H9 (cell line): ENCODE results near the gene PLXNA2. TPM values are rescaled to one million over a fixed set of nuclear protein-coding genes. Genes with fewer than 3 reads are reported as not detected.

ENCODE experiments used
- DNase-seq: peaks from one replicate; pipeline ENCODE4 v3.0.0-alpha.2; 2017
- H2AFZ ChIP-seq: one replicate; pipeline ENCODE4 v1.6.1; 2013; ENCODE audit warnings: mild to moderate bottlenecking, low read length, control low read depth, moderate library complexity
- H2AK5ac ChIP-seq: 2 replicates; pipeline ENCODE4 v1.6.1; 2013; ENCODE audit warnings: low read length, control low read depth, mixed read lengths; ENCODE audit not compliant: insufficient read length
- H2BK120ac ChIP-seq: one replicate; pipeline ENCODE4 v1.6.1; 2013; ENCODE audit warnings: low read depth, mild to moderate bottlenecking, low read length, control low read depth, inconsistent platforms; ENCODE audit not compliant: poor library complexity, severe bottlenecking
- H2BK12ac ChIP-seq: 2 replicates; pipeline ENCODE4 v1.6.1; 2013; ENCODE audit warnings: low read length, control low read depth, mixed read lengths, low read depth; ENCODE audit not compliant: insufficient read length
- H2BK15ac ChIP-seq: 2 replicates; pipeline ENCODE4 v1.6.1; 2013; ENCODE audit warnings: low read depth, low read length, control low read depth
- H2BK20ac ChIP-seq: one replicate; pipeline ENCODE4 v1.6.1; 2013; ENCODE audit warnings: low read depth, mild to moderate bottlenecking, low read length, control low read depth, inconsistent platforms; ENCODE audit not compliant: poor library complexity, severe bottlenecking
- H2BK5ac ChIP-seq: 2 replicates; pipeline ENCODE4 v1.6.1; 2013; ENCODE audit warnings: low read length, control low read depth, mixed read lengths; ENCODE audit not compliant: insufficient read length
- H3K14ac ChIP-seq: 2 replicates; pipeline ENCODE4 v1.6.1; 2013; ENCODE audit warnings: low read length, control low read depth; ENCODE audit not compliant: insufficient read depth
- H3K18ac ChIP-seq: 2 replicates; pipeline ENCODE4 v1.6.1; 2013; ENCODE audit warnings: low read depth, mild to moderate bottlenecking, mixed read lengths, low read length, control low read depth; ENCODE audit not compliant: insufficient read length
- H3K23ac ChIP-seq: 2 replicates; pipeline ENCODE4 v1.6.1; 2013; ENCODE audit warnings: low read length, control low read depth, mixed read lengths, low read depth; ENCODE audit not compliant: insufficient read length
- H3K23me2 ChIP-seq: 2 replicates; pipeline ENCODE4 v1.6.1; 2013; ENCODE audit warnings: low read depth, mild to moderate bottlenecking, mixed read lengths, low read length, control low read depth; ENCODE audit not compliant: insufficient read length, poor library complexity, severe bottlenecking
- H3K27ac ChIP-seq: 2 replicates; pipeline ENCODE4 v1.5.1; 2013; ENCODE audit warnings: low read length, control low read depth, mixed read lengths, low read depth; ENCODE audit not compliant: insufficient read length
- H3K27me3 ChIP-seq: 2 replicates; pipeline ENCODE4 v1.6.1; 2013; ENCODE audit warnings: low read length, control low read depth, inconsistent platforms; ENCODE audit not compliant: insufficient read depth
- H3K4ac ChIP-seq: 2 replicates; pipeline ENCODE4 v1.6.1; 2013; ENCODE audit warnings: low read depth, mild to moderate bottlenecking, control low read depth, inconsistent platforms, low read length, moderate library complexity
- H3K4me1 ChIP-seq: 2 replicates; pipeline ENCODE4 v1.6.1; 2013; ENCODE audit warnings: low read length, control low read depth, inconsistent platforms; ENCODE audit not compliant: insufficient read depth
- H3K4me2 ChIP-seq: 2 replicates; pipeline ENCODE4 v1.6.1; 2013; ENCODE audit warnings: low read length, control low read depth, mixed read lengths; ENCODE audit not compliant: insufficient read length, insufficient read depth
- H3K56ac ChIP-seq: 2 replicates; pipeline ENCODE4 v1.6.1; 2013; ENCODE audit warnings: low read depth, mild to moderate bottlenecking, mixed read lengths, low read length, control low read depth; ENCODE audit not compliant: insufficient read length
- H3K79me1 ChIP-seq: 2 replicates; pipeline ENCODE4 v1.6.1; 2013; ENCODE audit warnings: low read depth, mild to moderate bottlenecking, moderate library complexity, low read length, control low read depth, inconsistent platforms; ENCODE audit not compliant: insufficient read depth, poor library complexity, severe bottlenecking
- H3K79me2 ChIP-seq: 2 replicates; pipeline ENCODE4 v1.6.1; 2013; ENCODE audit warnings: low read length, control low read depth, inconsistent platforms; ENCODE audit not compliant: insufficient read depth
- H3K9ac ChIP-seq: 2 replicates; pipeline ENCODE4 v1.6.1; 2013; ENCODE audit warnings: low read length, control low read depth, mixed read lengths; ENCODE audit not compliant: insufficient read length; ENCODE audit errors: extremely low read depth
- H3K9me3 ChIP-seq: one replicate; pipeline ENCODE4 v1.6.1; 2013; ENCODE audit warnings: low read depth, low read length, inconsistent platforms; ENCODE audit not compliant: control insufficient read depth
- H3T11ph ChIP-seq: one replicate; pipeline ENCODE4 v1.6.1; 2013; ENCODE audit warnings: mild to moderate bottlenecking, low read length, control low read depth, inconsistent platforms
- H4K20me1 ChIP-seq: one replicate; pipeline ENCODE4 v1.6.1; 2013; ENCODE audit not compliant: control insufficient read depth, insufficient read length, insufficient read depth
- H4K5ac ChIP-seq: 2 replicates; pipeline ENCODE4 v1.6.1; 2013; ENCODE audit warnings: low read depth, mild to moderate bottlenecking, mixed read lengths, low read length, control low read depth; ENCODE audit not compliant: insufficient read length
- H4K8ac ChIP-seq: replicated peaks from 2 replicates; pipeline ENCODE4 v1.6.1; 2013; ENCODE audit warnings: low read length, control low read depth, mixed read lengths, low read depth; ENCODE audit not compliant: insufficient read length
- H4K91ac ChIP-seq: 2 replicates; pipeline ENCODE4 v1.6.1; 2013; ENCODE audit warnings: low read depth, mild to moderate bottlenecking, moderate library complexity, mixed read lengths, low read length, control low read depth; ENCODE audit not compliant: insufficient read length
- H3K27ac Mint-ChIP-seq, 3 experiments: 2 replicates in 2 of 3; 3 replicates in 1 of 3; pipeline ENCODE4 v1.8.0; 2020 to 2021; ENCODE audit warnings: mixed read lengths in 3 of 3, mild to moderate bottlenecking in 1 of 3, moderate library complexity in 1 of 3
- H3K27me3 Mint-ChIP-seq: 2 replicates; pipeline ENCODE4 v1.8.0; 2021; ENCODE audit warnings: low read depth, mild to moderate bottlenecking, moderate library complexity, mixed read lengths
- H3K36me3 Mint-ChIP-seq, 3 experiments: 2 replicates in 2 of 3; 3 replicates in 1 of 3; pipeline ENCODE4 v1.8.0; 2020 to 2021; ENCODE audit warnings: low read depth in 3 of 3, mixed read lengths in 3 of 3; ENCODE audit not compliant: insufficient read depth in 1 of 3
- H3K4me1 Mint-ChIP-seq, 2 experiments: 2 replicates each; pipeline ENCODE4 v1.8.0; 2020; ENCODE audit warnings: mixed read lengths in 2 of 2
- H3K4me3 Mint-ChIP-seq, 2 experiments: 2 replicates in 1 of 2; 3 replicates in 1 of 2; pipeline ENCODE4 v1.8.0; 2020 to 2021; ENCODE audit warnings: mild to moderate bottlenecking in 2 of 2, mixed read lengths in 2 of 2, moderate library complexity in 1 of 2
- H3K9me3 Mint-ChIP-seq, 2 experiments: 2 replicates in 1 of 2; 3 replicates in 1 of 2; pipeline ENCODE4 v1.8.0; 2020; ENCODE audit warnings: mild to moderate bottlenecking in 2 of 2, mixed read lengths in 2 of 2, moderate library complexity in 1 of 2
- CTCF ChIP-seq: fragments of 200-600 bp; sonication (generic); conservative IDR thresholded peaks from 3 replicates; pipeline ENCODE4 v1.8.0; 2021; ENCODE audit warnings: antibody characterized with exemption, mild to moderate bottlenecking
- WGBS: extraction: QIAGEN DNeasy Blood & Tissue Kit; methylation state at CpG from one replicate; pipeline ENCODE4 v1.1.7; 2013; ENCODE audit warnings: missing lambda C conversion rate, low lambda C conversion rate, mixed read lengths; ENCODE audit not compliant: insufficient read length; ENCODE audit errors: extremely low coverage; 5-methylcytosine and 5-hydroxymethylcytosine counted together
- total RNA-seq: library from RNA; stranded (reverse); gene quantifications from 2 replicates; pipeline ENCODE4 v1.2.1, GENCODE V29; 2021

PLXNA2 gene
- total RNA-seq, 1 experiment from 2014 or later, result 0.57 TPM

- H3K27ac Mint-ChIP-seq, result no peak overlapping the region
- Histone ChIP-seq H3K4me1 (peaks cover 7% of the 10 kb centered on the region; the same call in 1 of the 2 replicates), H2BK15ac (no peak overlapping the region), H4K5ac (no peak overlapping the region), H3K4ac (no peak overlapping the region), H3K14ac (no peak overlapping the region), H4K91ac (no peak overlapping the region), H3K23ac (no peak overlapping the region), H2BK5ac (no peak overlapping the region), H4K8ac (no peak overlapping the region), H3K56ac (no peak overlapping the region), H2AFZ (no peak overlapping the region), H3K79me2 (no peaks in the 10 kb centered on the region), H3K23me2 (no peaks in the 10 kb centered on the region), H4K20me1 (no peaks in the 10 kb centered on the region), H3K27me3 (no peaks in the 10 kb centered on the region), H3K79me1 (no peaks in the 10 kb centered on the region), H3K27ac (no peak overlapping the region), H2AK5ac (no peak overlapping the region), H2BK20ac (no peak overlapping the region), H3K9me3 (no peaks in the 10 kb centered on the region), H3T11ph (no peak overlapping the region), H3K9ac (no peak overlapping the region), H3K4me2 (no peak overlapping the region), H2BK120ac (no peak overlapping the region), H3K18ac (no peak overlapping the region), H2BK12ac (no peak overlapping the region)
- WGBS, result no CpG with 5 or more reads among the region's 3 CpGs
- H3K27me3 Mint-ChIP-seq, result peaks cover 15% of the 10 kb centered on the region
- no peak for TF ChIP-seq CTCF
- H3K4me1 Mint-ChIP-seq, result peaks cover 39 to 42% of the 10 kb centered on the region in 2 experiments
- no peak overlapping the region for H3K4me3 Mint-ChIP-seq
- no peaks in the 10 kb centered on the region; a peak in 1 of 7 replicates for H3K36me3 Mint-ChIP-seq
- no peaks in the 10 kb centered on the region; a peak in 1 of 5 replicates for H3K9me3 Mint-ChIP-seq
- no peak for DNase-seq
Measured at GRCh38 chr1:208228026-208228425, 16.2 kb downstream of the PLXNA2 start.
